ENCODE results near the gene AVP. TPM values are rescaled to one million over a fixed set of nuclear protein-coding genes. Genes with fewer than 3 reads are reported as not detected.

The AVP gene
- total and polyA plus RNA-seq, 2 donors (not counting 3 experiments of a cell fraction or from before 2014, with no cell fraction given): not detected

- no peak overlapping the region for H3K4me2 ChIP-seq (ENCODE audit: insufficient read depth, low read length)
- BruUV-seq (replicated peaks): no TSS peak
- no peak overlapping the region for H3K9ac ChIP-seq (replicated peaks; ENCODE audit: extremely low read depth, insufficient read depth, low read length)
- H3K27me3 ChIP-seq (ENCODE audit: control insufficient read depth in 2 of 2, insufficient read depth in 2 of 2, low read length in 2 of 2): no peaks in the 10 kb centered on the region
- H4K20me1 ChIP-seq (replicated peaks; ENCODE audit: control insufficient read depth, extremely low read depth, insufficient read depth, low read length): no peaks in the 10 kb centered on the region
- CTCF ChIA-PET: interaction anchor here (1.0 to 1.4 kb wide), 4 partner anchors 9 to 24 kb away, joined by 3 read pairs; no protein-coding TSS in a partner anchor
- dilution Hi-C loops (cut with MboI; ENCODE audit: extremely low pct_ligation_motif_present, low sequenced_read_pairs) (no loop called here), intact Hi-C loops (cut with micrococcal nuclease) (no loop called here)
- no peak for TF ChIP-seq JUN (IDR thresholded peaks at IDR 0.05; ENCODE audit: borderline replicate concordance, insufficient read depth, insufficient read length, low read depth)
- no peak for TF ChIP-seq POLR2A (IDR thresholded peaks at IDR 0.05; ENCODE audit: low read depth, low read length)
- TF ChIP-seq EZH2 (IDR thresholded peaks at IDR 0.05; ENCODE audit: borderline replicate concordance, low read depth, low read length, severe bottlenecking): no peak
- TF ChIP-seq, protein P1, sequence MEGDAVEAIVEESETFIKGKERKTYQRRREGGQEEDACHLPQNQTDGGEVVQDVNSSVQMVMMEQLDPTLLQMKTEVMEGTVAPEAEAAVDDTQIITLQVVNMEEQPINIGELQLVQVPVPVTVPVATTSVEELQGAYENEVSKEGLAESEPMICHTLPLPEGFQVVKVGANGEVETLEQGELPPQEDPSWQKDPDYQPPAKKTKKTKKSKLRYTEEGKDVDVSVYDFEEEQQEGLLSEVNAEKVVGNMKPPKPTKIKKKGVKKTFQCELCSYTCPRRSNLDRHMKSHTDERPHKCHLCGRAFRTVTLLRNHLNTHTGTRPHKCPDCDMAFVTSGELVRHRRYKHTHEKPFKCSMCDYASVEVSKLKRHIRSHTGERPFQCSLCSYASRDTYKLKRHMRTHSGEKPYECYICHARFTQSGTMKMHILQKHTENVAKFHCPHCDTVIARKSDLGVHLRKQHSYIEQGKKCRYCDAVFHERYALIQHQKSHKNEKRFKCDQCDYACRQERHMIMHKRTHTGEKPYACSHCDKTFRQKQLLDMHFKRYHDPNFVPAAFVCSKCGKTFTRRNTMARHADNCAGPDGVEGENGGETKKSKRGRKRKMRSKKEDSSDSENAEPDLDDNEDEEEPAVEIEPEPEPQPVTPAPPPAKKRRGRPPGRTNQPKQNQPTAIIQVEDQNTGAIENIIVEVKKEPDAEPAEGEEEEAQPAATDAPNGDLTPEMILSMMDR (IDR thresholded peaks at IDR 0.05; ENCODE audit: extremely low read depth in 1 of 2, insufficient read depth in 1 of 2, low read depth in 1 of 2, low read length in 2 of 2): no peak
- TF ChIP-seq MAX (IDR thresholded peaks at IDR 0.05; ENCODE audit: insufficient read depth, insufficient read length): no peak
- TF ChIP-seq POLR2AphosphoS5 (IDR thresholded peaks at IDR 0.05; ENCODE audit: insufficient read depth, low read depth, low read length): no peak
- no peak for TF ChIP-seq GATA2 (IDR thresholded peaks at IDR 0.05; ENCODE audit: insufficient read depth, insufficient read length, low read depth, low read length)
- DNase-seq (ENCODE audit: low read depth, low spot score): no peak
- H2AFZ ChIP-seq (ENCODE audit: low read depth, low read length): no peak overlapping the region
- no peak overlapping the region for H3K27ac ChIP-seq (ENCODE audit: insufficient read depth, low read depth, low read length)
- no peaks in the 10 kb centered on the region for H3K79me2 ChIP-seq (ENCODE audit: control insufficient read depth, insufficient read depth, low read length)
- no peaks in the 10 kb centered on the region for H3K9me1 ChIP-seq (replicated peaks; ENCODE audit: control insufficient read depth, extremely low read depth, insufficient read depth, low read length)
- no peak for FAIRE-seq
- no peaks in the 10 kb centered on the region for H3K9me3 ChIP-seq (replicated peaks; ENCODE audit: control insufficient read depth, insufficient read depth, low read length)
- H3K4me3 ChIP-seq (replicated peaks in 1 of 3; ENCODE audit: insufficient read depth in 1 of 3, low read depth in 1 of 3, low read length in 3 of 3): no peak overlapping the region
- H3K36me3 ChIP-seq (ENCODE audit: control insufficient read depth in 2 of 2, extremely low read depth in 1 of 2, insufficient read depth in 2 of 2, low read length in 2 of 2): no peaks in the 10 kb centered on the region
- no peaks in the 10 kb centered on the region for H3K4me1 ChIP-seq (ENCODE audit: control insufficient read depth, extremely low read depth, insufficient read depth, low read length)
- POLR2A ChIA-PET: interaction anchor here (0.5 kb wide), 1 partner anchor 95 kb away, joined by 3 read pairs; no protein-coding TSS in a partner anchor
These were observed 44.6 kb upstream of the AVP start for GRCh38 chr20:3129094-3129493.
